HTERT RPE-1 (cell line): ENCODE data around the gene ALDH3A2.
"Not testable (repeated sequence)": the region's sequence is repeated elsewhere in the genome, so short reads cannot be mapped to it uniquely, and the experiment has no call there.

Source experiments
- in situ Hi-C: fragments of 300-500 bp; cut with MboI; formaldehyde crosslinking; loops from 4 replicates; pipeline ENCODE4 v1.14.3; 2020; ENCODE audit warnings: low sequenced_read_pairs

Gene ALDH3A2

DNA sequence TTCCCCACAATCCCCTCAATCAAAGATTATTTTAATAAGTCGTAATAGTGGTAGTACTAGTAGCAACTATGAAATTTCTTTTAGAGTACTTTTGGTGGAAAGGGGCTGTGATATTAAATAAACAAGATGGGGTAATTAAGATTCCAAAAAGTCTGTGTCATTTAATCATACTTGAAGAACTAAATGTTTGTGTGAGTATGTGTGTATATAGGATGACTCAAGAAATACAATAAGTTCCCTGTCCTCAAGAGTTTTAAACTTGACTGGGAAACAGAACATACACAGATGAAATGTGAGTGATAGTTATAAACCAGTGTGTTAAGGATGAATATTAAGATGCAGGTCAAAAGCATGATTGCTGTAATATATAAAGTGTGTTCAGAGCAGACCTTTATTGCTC, 2.3 kb downstream of the ALDH3A2 start:
- in situ Hi-C loops = no loop called here

DNA sequence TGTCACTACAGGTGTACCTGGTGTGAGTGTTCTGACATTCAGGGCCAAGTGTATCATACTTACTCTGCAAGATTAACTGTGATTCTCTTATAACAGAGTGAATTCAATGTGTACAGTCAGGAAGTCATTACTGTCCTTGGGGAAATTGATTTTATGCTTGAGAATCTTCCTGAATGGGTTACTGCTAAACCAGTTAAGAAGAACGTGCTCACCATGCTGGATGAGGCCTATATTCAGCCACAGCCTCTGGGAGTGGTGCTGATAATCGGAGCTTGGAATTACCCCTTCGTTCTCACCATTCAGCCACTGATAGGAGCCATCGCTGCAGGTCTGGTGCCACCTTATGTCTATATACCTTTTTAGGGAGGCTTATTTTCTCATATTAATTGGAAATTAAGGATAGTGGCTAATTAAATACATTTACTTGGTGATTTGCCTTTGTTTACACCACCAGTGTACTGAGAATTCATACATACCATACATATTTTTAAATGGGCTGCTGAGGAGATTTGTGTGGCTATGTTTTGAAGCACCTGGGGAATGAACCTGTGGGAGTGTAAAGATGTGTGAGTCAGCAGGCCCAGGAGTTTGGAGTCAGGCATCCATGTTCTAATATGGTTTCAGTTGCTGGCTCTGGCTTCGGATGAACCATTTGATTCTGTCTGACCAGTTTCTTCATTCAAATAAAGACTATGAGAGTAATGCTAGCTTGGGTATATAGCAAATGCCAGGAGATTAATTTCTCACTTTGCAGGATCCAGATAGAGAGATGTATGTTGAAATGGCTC, 3.1 kb downstream of the ALDH3A2 start:
- in situ Hi-C loops = no loop called here

DNA sequence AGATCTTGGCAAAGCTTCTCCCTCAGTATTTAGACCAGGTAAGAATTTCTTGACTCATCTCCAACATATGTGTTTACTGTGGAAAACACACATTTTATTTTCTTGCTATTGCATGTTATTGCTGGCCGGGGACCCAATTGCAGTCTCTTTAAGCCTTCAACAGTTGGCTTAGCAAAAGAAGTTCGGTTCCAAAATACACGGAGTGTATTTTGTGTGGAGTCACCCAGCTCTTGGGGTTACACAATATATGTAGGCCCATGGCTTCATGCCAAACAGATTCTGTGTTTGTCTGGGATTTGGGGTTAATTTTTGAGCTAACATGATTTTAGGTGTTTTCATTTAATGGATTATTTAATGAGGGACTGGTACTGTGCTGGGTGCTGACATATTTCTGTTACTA, 4.0 kb downstream of the ALDH3A2 start:
- in situ Hi-C loops = no loop called here

DNA sequence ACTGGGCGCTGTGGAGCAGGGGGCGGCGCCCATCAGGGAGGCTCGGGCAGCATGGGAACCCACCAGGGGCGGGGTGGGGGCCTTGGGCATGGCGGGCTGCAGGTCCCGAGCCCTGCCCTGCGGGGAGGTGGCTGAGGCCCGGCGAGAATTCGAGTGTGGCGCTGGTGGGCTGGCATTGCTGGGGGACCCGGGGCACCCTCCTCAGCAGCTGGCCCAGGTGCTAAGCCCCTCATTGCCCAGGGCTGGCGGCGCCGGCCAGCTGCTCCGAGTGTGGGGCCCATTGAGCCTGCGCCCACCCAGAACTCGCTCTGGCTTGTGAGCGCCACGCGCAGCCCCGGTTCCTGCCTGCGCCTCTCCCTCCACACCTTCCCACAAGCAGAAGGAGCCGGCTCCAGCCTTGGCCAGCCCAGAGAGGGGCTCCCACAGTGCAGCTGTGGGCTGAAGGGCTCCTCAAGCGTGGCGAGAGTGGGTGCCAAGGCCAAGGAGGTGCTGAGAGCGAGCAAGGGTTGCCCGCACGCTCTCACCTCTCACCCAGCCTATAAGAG, 5.9 kb downstream of the ALDH3A2 start:
- in situ Hi-C loops = no loop called here

DNA sequence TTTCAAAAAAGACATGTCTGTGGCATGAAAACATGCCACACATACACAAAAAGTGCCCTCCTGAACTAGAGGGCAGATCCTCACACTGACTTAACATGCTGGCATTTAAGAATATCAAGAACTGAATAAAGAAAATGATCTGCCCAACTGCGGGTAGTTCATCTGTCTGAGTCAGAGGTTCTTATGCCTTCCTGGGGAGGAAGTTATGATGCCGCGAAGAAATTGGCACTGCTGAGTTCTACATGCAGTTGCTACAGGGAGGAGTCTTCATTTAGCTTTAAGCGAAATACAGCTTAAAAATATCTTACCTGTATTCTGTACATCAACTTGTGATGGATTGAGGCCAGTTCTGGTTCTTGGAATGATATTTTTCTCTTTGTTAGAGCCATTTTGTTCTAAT, 6.3 kb downstream of the ALDH3A2 start:
- in situ Hi-C loops = no loop called here

DNA sequence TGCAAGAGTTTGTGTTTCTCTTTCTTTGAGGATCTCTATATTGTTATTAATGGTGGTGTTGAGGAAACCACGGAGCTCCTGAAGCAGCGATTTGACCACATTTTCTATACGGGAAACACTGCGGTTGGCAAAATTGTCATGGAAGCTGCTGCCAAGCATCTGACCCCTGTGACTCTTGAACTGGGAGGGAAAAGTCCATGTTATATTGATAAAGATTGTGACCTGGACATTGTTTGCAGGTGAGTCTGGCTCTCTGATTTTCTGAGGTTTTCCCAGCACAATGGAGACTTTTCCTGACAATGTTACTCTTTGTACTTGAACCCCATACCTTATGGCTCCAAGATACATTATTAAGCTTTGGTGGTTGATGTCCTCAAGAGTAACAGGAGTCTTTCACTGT, 7.8 kb downstream of the ALDH3A2 start:
- in situ Hi-C loops = no loop called here

DNA sequence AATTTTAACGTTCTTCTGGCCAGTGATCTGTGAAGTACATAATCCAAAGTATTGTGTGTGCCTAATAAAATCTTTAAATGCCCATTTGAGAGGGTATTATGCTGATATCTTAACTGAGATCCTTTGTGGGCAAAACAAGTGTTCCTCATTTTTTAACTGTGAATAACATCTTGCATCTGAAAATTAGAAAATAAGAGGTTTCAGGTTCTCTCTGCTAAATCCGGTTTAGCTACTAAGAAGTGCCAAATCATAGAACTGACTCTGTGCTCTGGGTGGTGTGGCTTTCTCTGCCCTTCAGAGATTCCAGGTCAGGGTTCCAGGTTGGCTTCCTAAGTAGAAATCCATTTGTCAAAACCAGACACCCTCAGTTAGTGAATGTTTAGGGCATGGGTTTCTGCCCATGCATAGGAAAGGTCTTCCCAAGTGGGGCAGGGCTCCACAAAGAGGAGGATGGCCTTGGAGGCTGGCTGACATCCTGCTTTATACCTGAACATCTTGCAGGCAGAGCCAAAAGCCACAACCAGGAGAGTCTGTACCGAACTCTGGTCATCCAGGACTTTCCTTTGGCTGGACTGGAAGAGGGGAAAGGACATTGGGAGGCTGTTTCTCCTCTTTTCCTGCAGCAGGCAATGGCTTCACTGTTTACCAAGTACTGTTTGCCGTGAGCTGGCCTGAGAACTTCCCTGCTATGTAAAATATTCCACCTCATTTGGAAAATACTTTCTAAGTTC, 8.5 kb downstream of the ALDH3A2 start:
- in situ Hi-C loops = no loop called here

DNA sequence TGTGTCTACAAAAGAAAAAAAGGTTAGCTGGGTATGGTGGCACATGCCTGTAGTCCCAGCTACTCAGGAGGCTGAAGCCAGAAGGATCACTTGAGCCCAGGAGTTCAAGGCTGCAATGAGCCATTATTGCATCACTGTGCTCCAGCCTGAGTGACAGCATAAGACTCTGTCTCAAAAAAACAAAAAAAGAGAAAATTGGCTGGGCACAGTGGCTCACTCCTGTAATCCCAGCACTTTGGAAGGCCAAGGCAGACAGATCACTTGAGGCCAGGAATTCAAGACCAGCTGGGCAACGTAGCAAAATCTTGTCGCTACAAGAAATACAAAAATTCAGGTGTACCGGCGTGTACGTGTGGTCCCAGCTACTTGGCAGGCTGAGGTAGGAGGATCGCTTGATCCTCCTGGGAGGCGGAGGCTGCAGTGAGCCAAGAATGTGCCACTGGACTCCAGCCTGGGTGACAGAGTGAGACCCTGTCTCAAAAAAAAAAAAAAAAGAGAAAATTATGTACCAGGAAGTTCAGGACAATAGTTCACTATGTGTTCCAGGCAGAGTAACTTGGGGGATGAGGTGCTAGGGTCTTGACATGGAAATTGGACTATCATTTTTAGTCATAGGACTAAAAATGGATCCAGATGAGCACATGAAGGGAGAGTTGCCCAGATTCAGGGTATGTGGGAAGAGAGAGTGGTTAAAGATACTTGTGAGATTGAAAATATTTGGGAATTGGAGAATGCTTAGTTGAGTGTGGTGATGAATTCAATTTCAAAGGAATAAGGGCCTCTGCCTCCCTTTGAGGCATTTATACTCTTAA, 11.0 kb downstream of the ALDH3A2 start:
- in situ Hi-C loops = no loop called here

DNA sequence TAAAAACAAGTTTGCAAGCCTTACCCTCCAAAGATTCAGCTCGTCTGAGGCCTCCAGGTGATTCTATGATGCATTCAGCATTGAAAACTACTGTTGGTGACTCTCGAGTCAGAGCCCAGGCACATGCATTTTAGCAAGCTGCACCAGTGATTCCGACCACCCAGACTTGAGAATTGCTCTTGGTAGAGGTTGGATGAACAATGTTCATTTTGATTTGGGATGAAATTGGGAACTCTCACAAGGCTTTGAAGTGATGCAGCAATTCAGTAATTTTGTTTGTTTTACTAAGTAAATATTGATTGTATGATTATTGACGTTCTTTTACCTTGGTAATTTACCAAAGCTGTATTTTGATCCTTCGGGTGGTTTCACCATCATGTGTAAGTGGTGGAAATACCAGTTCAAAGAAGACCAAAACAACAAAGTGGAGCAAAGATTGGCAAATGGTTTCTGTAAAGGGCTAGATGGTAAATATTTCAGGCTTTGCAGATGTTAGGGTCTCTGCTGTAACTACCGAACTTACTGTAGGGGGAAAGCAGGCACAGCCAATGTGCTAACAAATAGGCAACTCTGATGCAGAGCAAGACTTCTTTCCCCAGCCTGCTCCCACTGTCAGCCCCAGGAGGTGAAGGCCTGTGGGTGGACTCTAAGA, 11.8 kb downstream of the ALDH3A2 start:
- in situ Hi-C loops = no loop called here

DNA sequence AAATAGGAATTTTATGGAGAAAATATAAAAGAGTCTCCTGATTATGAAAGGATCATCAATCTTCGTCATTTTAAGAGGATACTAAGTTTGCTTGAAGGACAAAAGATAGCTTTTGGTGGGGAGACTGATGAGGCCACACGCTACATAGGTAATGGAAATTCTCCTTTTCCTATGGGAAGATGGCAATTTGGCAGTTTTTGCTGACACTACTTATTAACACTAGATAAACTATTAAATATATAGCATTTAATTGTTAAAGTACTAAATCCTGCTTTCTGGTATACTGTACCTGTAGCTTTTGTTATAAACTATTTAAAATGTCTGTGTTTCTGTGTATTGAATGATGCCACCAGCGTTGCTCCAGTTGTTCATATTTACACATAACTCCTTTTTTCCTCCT, 12.6 kb downstream of the ALDH3A2 start:
- in situ Hi-C loops = no loop called here

DNA sequence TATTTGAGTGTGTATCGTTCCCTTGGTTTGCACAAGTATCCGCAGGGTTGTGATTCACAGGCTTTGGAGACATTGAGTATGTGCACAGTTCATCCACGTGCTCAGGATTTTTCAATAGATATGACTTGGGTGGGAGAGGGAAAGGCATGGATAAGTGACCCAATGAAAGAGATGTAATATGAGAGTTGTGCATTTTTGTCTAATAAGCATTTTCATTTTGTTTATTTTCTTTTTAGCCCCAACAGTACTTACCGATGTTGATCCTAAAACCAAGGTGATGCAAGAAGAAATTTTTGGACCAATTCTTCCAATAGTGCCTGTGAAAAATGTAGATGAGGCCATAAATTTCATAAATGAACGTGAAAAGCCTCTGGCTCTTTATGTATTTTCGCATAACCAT, 14.5 kb downstream of the ALDH3A2 start:
- in situ Hi-C loops = no loop called here

DNA sequence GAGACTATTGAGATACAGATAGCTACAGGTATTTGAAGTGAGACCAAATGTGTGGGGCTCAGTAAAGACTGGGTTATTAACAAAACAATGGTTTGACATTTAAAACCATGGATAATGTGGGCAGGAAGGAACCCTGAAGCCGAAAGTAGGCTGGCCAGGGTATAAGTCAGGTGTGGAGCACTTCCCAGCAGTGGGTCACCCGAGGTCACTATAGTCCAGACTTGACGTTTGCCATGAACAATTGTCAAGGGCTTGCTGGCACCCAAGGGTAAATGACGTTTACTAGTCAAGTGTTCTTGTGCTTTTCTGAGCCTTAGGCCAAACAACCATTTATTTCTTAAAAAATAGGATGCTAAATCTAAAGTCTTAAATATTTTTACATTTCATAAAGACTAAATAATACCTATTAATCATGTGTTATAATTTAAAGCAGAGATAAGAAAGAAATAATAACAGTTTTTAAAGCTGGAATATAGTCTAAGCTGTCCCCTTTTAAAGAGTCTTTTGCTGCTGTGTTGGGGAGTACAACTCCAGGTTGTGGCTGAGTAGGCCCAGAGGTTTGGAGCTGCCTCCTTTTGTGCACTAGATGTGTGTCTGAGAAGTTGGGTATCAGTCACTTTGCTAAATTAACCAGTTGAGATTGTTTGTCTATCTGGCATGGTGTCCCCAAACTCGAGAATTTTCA, 15.7 kb downstream of the ALDH3A2 start:
- in situ Hi-C loops = no loop called here

DNA sequence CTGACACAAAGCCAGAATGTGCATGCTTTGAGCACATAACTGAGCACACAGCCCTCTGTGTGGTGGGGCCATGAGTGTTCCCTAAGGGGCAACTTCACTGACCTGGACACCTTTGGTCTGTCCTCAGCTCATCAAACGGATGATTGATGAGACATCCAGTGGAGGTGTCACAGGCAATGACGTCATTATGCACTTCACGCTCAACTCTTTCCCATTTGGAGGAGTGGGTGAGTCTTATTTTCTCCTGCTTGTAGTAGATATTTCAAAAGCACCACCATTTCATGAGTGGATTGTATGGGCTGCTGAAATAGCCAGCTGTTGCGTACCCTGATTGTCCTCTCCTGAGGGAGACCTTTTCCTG, 16.2 kb downstream of the ALDH3A2 start:
- in situ Hi-C loops = no loop called here

DNA sequence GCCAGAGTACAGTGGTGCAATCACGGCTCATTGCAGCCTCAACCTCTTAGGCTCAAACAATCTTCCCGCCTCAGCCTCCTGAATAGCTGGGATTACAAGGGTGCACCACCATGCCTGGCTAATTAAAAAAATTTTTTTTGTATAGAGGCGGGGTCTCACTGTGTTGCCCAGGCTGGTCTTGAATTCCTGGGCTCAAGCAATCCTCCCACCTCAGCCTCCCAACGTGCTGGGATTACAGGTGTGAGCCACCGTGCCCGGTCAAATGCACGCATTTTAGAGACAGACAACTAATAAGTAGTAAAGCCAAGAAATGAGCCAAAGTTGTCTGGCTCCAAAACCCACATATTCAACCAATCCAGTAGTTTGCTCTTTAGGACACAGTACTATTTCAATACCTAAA, 21.1 kb downstream of the ALDH3A2 start:
- in situ Hi-C loops = not testable (repeated sequence)

DNA sequence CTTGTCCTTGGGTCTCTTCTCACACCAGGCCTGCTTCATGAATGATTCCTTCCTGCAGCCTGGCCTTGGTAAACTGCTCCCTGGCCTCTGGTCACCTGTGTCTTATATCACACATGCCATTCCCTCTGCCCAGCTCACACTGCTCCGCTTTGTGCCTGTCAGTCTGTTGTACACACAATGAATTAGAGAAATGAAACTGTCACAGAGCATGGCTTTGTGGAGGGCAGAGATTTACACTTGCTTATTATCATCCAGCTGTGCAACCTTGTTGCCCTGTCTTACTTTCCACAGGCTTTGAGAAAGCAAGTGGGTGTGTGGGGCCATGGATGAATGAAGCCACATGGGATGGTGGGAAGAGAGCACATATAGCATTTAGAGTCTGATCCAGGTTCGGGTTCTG, 22.4 kb downstream of the ALDH3A2 start:
- in situ Hi-C loops = no loop called here

DNA sequence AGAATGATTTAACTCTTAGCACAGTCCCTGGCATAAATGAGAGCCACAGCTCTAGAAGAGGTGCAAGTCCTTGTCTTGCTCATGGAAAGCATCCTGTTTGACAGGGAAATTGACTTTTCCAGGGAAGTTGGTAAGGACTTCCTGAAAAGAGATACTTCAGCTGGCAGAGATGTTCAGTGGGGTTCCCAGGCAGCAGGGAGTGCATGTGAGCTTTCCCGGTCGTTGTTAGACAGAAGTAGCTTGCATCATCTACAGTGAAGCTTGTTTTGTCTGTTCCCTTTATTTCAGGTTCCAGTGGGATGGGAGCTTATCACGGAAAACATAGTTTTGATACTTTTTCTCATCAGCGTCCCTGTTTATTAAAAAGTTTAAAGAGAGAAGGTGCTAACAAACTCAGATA, 22.9 kb downstream of the ALDH3A2 start:
- in situ Hi-C loops = no loop called here

DNA sequence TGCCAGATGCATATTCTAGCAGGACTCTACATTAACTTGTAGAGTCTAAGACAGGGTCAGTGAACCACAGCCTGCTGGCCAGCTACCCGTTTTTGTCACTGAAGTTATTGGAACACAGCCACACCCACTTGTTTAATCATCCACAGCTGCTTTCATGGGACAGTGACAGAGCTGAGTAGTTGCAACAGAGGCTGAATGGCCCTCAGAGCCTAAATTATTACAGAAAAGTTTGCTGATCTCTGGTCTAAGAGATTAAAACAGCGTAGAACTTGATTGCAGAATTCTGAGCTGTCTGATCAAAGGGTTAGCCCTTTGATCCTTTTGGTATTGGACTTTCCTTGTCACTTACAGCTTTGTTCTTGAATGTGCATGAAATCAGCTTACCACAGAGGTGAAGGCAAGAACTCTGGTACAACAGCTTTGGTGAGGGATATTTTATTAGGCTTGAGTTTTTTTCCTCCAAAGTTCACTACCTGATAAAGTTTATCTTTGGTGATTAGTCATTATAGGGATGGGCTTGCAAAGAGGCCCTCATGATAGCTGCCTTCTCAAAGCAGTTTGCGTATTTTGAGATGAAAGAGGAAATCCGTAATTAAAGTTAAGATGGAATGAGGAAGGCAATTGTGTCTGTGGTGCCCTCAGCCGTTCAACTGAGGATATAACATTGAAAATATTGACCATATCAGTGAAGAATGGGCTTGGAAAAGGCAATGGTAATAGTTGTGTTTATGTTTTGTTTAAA, 23.6 kb downstream of the ALDH3A2 start:
- in situ Hi-C loops = no loop called here

DNA sequence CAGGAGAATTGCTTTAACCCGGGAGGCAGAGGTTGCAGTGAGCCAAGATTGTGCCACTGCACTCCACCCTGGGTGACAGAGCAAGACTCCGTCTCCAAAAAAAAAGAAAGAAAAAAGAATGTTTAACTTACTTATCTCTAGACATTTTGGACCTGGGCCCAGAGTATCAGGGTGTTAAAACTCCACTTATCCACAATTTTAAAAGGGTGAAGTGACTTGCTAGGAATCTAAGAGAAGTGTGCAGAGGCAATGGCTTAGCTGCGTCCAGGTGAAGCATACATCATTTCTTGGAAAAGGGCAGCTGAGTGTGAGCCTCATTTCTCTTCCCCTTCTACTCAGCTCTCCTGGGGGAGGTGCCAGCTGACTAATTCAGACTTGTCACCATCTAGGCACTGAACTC, 25.1 kb downstream of the ALDH3A2 start:
- in situ Hi-C loops = no loop called here

DNA sequence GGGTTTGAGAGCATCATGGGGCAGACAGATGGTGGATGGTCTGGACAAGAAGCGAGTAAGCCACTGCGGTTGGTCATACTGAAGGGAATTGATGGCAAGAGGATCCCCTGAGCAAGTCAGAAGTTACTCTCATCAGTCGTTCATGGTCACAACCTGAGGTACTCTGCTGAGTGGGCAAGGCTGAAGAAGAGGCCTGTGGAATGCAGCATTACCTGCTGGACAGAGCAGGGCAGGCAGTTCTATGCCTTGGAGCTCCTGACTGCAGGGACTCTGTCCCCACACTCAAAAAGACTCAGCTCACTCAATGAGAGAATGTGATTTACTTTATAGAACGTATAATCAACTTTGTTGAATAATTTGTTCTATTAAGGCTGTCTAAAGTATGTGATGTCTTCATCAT, 28.3 kb downstream of the ALDH3A2 start:
- in situ Hi-C loops = no loop called here
